ENCODE results near the gene BCAT1. TPM values are rescaled to one million over a fixed set of nuclear protein-coding genes. Genes with fewer than 3 reads are reported as not detected.

Gene BCAT1
- total and polyA plus RNA-seq, 2 donors from 2014 or later: 1.3 to 15.5 TPM

- H3K4me1 ChIP-seq (ENCODE audit: control insufficient read depth in 2 of 3, insufficient read depth in 2 of 3, low read depth in 1 of 3, low read length in 3 of 3): no peaks in the 10 kb centered on the region
- FAIRE-seq (no peak), DNase-seq (peak in 2 of 5 donors; percentile 38 to 44)
- no peaks in the 10 kb centered on the region for H3K27me3 ChIP-seq (ENCODE audit: control insufficient read depth, insufficient read depth, low read length)
- no peaks in the 10 kb centered on the region for H3K36me3 ChIP-seq (ENCODE audit: control insufficient read depth in 2 of 3, insufficient read depth in 3 of 3, low read length in 3 of 3)
- H3K4me3 ChIP-seq (ENCODE audit: low read length in 3 of 3): no peak overlapping the region
- no peak overlapping the region for H3K27ac ChIP-seq (ENCODE audit: low read depth in 2 of 2, low read length in 2 of 2)
- H3K9me3 ChIP-seq (ENCODE audit: control insufficient read depth in 2 of 3, insufficient read depth in 1 of 3, low read length in 3 of 3): no peaks in the 10 kb centered on the region
- no peak overlapping the region for H3K9ac ChIP-seq (ENCODE audit: low read length in 3 of 3)
- intact Hi-C loops (cut with DNase I): no loop called here
- no peak for TF ChIP-seq CTCF (IDR thresholded peaks at IDR 0.05; ENCODE audit: borderline replicate concordance, extremely low read depth, insufficient read depth)
Observed at GRCh38 chr12:24894879-24895278, 54.0 kb downstream of the BCAT1 start.

- H3K36me3 ChIP-seq (ENCODE audit: control insufficient read depth in 2 of 3, insufficient read depth in 3 of 3, low read length in 3 of 3): no peaks in the 10 kb centered on the region
- H3K4me3 ChIP-seq (ENCODE audit: low read length in 3 of 3): no peak overlapping the region
- no peak for TF ChIP-seq CTCF (IDR thresholded peaks at IDR 0.05; ENCODE audit: borderline replicate concordance, extremely low read depth, insufficient read depth)
- no peaks in the 10 kb centered on the region for H3K9me3 ChIP-seq (ENCODE audit: control insufficient read depth in 2 of 3, insufficient read depth in 1 of 3, low read length in 3 of 3)
- FAIRE-seq: no peak
- intact Hi-C loops (cut with DNase I): no loop called here
- H3K9ac ChIP-seq (ENCODE audit: low read length in 3 of 3): no peak overlapping the region
- H3K4me1 ChIP-seq (ENCODE audit: control insufficient read depth in 2 of 3, insufficient read depth in 2 of 3, low read depth in 1 of 3, low read length in 3 of 3): no peaks in the 10 kb centered on the region
- no peak overlapping the region for H3K27ac ChIP-seq (ENCODE audit: low read depth in 2 of 2, low read length in 2 of 2)
- H3K27me3 ChIP-seq (ENCODE audit: control insufficient read depth, insufficient read depth, low read length): no peaks in the 10 kb centered on the region
- no peak for DNase-seq
Observed at GRCh38 chr12:24890048-24890803, 58.7 kb downstream of the BCAT1 start.

GRCh38 chr12:24889411-24889810 is 59.5 kb downstream of the BCAT1 start:
- FAIRE-seq: no peak
- Histone ChIP-seq H3K4me3 (ENCODE audit: low read length in 3 of 3) (no peak overlapping the region), H3K9me3 (ENCODE audit: control insufficient read depth in 2 of 3, insufficient read depth in 1 of 3, low read length in 3 of 3) (no peaks in the 10 kb centered on the region), H3K27ac (ENCODE audit: low read depth in 2 of 2, low read length in 2 of 2) (no peak overlapping the region), H3K9ac (ENCODE audit: low read length in 3 of 3) (no peak overlapping the region), H3K4me1 (ENCODE audit: control insufficient read depth in 2 of 3, insufficient read depth in 2 of 3, low read depth in 1 of 3, low read length in 3 of 3) (no peaks in the 10 kb centered on the region), H3K36me3 (ENCODE audit: control insufficient read depth in 2 of 3, insufficient read depth in 3 of 3, low read length in 3 of 3) (no peaks in the 10 kb centered on the region), H3K27me3 (ENCODE audit: control insufficient read depth, insufficient read depth, low read length) (no peaks in the 10 kb centered on the region)
- TF ChIP-seq CTCF (IDR thresholded peaks at IDR 0.05; ENCODE audit: borderline replicate concordance, extremely low read depth, insufficient read depth): no peak
- peak in 1 of 5 donors; percentile 16 for DNase-seq
- intact Hi-C loops (cut with DNase I): no loop called here

Data from kidney (tissue), 14 donors.